Measurements from ENCODE around the gene PLCB1. TPM values are rescaled to one million over a fixed set of nuclear protein-coding genes. Genes with fewer than 3 reads are reported as not detected.

PLCB1 gene
- total RNA-seq, 1 experiment from 2014 or later = 11.3 TPM

DNA sequence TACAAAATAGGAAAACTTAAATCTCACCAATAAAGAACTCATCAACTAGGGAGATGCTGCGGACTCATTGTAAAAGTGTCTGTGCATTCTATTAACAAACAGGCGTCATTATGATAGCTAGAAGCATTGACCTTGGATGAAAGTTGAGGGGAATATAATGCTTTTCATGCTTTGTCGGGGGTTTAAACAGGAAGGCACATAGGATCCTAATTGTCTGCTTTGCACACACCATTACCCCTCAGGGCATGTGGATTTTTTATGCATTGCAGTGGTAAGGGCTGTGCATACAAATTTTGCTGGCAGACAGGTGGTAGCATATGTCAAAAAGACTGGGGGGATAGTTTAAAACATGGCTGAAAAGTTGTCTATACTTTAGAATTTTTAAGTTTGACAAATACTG is 488.9 kb downstream of the PLCB1 start (continued):
- TF ChIP-seq, protein P1, sequence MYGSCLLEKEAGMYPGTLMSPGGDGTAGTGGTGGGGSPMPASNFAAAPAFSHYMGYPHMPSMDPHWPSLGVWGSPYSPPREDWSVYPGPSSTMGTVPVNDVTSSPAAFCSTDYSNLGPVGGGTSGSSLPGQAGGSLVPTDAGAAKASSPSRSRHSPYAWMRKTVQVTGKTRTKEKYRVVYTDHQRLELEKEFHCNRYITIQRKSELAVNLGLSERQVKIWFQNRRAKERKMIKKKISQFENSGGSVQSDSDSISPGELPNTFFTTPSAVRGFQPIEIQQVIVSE (CRISPR knock-in tag; IDR thresholded peaks at IDR 0.05; ENCODE audit: borderline replicate concordance) = no peak
- TF ChIP-seq, protein P2, sequence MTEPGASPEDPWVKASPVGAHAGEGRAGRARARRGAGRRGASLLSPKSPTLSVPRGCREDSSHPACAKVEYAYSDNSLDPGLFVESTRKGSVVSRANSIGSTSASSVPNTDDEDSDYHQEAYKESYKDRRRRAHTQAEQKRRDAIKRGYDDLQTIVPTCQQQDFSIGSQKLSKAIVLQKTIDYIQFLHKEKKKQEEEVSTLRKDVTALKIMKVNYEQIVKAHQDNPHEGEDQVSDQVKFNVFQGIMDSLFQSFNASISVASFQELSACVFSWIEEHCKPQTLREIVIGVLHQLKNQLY (CRISPR knock-in tag; IDR thresholded peaks at IDR 0.05) = no peak
- no peak for TF ChIP-seq ZNF317 (CRISPR knock-in tag; IDR thresholded peaks at IDR 0.05; ENCODE audit: borderline replicate concordance, low read depth)

DNA sequence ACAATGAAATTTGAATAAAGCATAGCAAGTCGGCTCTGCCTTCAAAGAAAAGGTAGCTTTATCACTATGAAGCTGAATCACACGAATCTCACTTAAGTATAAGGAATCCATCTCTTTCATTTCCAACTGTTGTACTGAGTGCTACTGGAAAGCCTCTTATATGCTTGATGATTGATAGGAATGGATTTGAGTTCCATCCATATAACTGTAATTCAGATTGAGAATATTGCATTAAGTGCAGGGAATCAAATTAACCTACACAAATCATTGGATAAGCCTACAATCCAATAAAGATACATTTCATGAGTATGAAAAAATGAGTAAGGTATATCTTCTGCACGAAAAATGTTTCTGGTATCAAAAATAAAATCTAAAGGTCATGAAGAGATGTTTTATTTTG is 492.0 kb downstream of the PLCB1 start:
- H3K27me3 Mint-ChIP-seq (ENCODE audit: low read depth) = no peaks in the 10 kb centered on the region
- peaks cover 8% of the 10 kb centered on the region for H3K4me1 Mint-ChIP-seq
- TF ChIP-seq ELF4 (CRISPR knock-in tag; IDR thresholded peaks at IDR 0.05; ENCODE audit: low read depth) (no peak), CBFB (CRISPR knock-in tag; IDR thresholded peaks at IDR 0.05; ENCODE audit: low read depth) (no peak), EMX1 (CRISPR knock-in tag; IDR thresholded peaks at IDR 0.05) (no peak), NFYB (CRISPR knock-in tag; conservative IDR thresholded peaks at IDR 0.05; ENCODE audit: low read depth) (no peak), TCF7 (CRISPR knock-in tag; IDR thresholded peaks at IDR 0.05; ENCODE audit: low read depth) (no peak), ZNF138 (CRISPR knock-in tag; conservative IDR thresholded peaks at IDR 0.05) (no peak)
- TF ChIP-seq, protein P3, sequence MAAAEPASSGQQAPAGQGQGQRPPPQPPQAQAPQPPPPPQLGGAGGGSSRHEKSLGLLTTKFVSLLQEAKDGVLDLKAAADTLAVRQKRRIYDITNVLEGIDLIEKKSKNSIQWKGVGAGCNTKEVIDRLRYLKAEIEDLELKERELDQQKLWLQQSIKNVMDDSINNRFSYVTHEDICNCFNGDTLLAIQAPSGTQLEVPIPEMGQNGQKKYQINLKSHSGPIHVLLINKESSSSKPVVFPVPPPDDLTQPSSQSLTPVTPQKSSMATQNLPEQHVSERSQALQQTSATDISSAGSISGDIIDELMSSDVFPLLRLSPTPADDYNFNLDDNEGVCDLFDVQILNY (CRISPR knock-in tag; IDR thresholded peaks at IDR 0.05) = no peak
- H3K4me3 Mint-ChIP-seq = no peak overlapping the region
- POLR2A ChIA-PET = no interaction called here
- ATAC-seq (no peak), DNase-seq (ENCODE audit: low spot score) (no peak)
- H3K9me3 Mint-ChIP-seq = no peaks in the 10 kb centered on the region
- no peak overlapping the region for H3K27ac Mint-ChIP-seq
- CTCF ChIA-PET = no interaction called here
- no peaks in the 10 kb centered on the region for H3K36me3 Mint-ChIP-seq

DNA sequence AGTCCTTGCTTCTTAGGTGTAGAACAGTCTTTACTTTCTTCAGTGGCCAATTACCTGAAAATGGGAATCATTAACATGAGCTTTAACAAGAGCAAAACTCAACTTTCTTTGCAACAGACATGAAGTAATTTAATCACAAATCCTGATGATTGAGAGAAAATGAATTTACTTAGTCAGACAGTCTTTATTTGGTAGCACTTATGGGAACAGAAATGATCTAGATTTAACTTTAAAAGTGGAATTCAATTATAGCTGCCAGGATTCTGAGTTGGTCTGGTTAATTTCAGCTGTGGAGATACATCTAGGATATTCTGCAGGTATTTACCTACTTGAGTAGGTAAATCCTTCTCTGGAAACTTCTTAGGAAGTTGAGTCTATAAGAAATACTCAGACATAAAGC is 492.6 kb downstream of the PLCB1 start:
- no peak for ATAC-seq
- ChIA-PET CTCF (no interaction called here), POLR2A (no interaction called here)
- H3K4me1 Mint-ChIP-seq = peaks cover 8% of the 10 kb centered on the region
- no peak overlapping the region for H3K27ac Mint-ChIP-seq
- H3K4me3 Mint-ChIP-seq = no peak overlapping the region
- no peaks in the 10 kb centered on the region for H3K36me3 Mint-ChIP-seq
- DNase-seq (ENCODE audit: low spot score) = no peak
- no peaks in the 10 kb centered on the region for H3K27me3 Mint-ChIP-seq (ENCODE audit: low read depth)
- TF ChIP-seq NR2C2 (CRISPR knock-in tag; IDR thresholded peaks at IDR 0.05) = no peak
- no peak for TF ChIP-seq ATF1 (CRISPR knock-in tag; IDR thresholded peaks at IDR 0.05)
- TF ChIP-seq, protein P4, sequence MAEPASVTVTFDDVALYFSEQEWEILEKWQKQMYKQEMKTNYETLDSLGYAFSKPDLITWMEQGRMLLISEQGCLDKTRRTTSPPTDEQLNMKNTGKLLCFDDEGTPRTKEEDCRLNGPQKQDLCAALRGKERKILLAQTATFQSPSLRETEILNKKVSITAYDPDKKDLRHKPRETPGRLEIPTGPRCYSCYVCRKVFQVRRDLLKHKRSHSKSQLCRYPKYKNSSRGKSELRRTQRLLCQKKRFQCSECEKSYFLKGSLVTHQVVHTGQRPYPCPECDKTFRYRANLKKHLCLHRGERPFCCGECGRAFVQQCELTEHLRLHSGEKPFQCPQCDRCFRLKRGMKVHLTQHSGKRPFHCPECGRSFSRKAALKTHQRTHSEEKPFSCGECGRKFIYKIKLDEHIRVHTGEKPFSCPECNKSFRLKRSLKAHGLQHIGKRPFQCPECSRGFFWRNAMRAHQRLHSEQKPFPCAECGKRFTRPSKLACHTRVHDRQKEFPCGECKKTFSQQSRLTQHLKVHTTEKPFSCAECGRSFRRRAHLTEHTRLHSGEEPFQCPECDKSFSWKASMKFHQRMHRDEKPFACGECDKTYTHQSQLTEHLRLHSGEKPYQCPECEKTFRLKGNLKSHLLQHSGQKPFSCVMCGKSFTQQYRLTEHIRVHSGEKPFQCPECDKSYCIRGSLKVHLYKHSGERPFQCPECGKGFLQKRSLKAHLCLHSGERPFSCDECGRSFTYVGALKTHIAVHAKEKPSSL (CRISPR knock-in tag; conservative IDR thresholded peaks at IDR 0.05) = no peak
- no peak for TF ChIP-seq GABPB1 (CRISPR knock-in tag; IDR thresholded peaks at IDR 0.05)
- TF ChIP-seq RORB (CRISPR knock-in tag; IDR thresholded peaks at IDR 0.05) = no peak
- TF ChIP-seq RELA (CRISPR knock-in tag; IDR thresholded peaks at IDR 0.05; ENCODE audit: borderline replicate concordance) = no peak
- TF ChIP-seq, protein P5, sequence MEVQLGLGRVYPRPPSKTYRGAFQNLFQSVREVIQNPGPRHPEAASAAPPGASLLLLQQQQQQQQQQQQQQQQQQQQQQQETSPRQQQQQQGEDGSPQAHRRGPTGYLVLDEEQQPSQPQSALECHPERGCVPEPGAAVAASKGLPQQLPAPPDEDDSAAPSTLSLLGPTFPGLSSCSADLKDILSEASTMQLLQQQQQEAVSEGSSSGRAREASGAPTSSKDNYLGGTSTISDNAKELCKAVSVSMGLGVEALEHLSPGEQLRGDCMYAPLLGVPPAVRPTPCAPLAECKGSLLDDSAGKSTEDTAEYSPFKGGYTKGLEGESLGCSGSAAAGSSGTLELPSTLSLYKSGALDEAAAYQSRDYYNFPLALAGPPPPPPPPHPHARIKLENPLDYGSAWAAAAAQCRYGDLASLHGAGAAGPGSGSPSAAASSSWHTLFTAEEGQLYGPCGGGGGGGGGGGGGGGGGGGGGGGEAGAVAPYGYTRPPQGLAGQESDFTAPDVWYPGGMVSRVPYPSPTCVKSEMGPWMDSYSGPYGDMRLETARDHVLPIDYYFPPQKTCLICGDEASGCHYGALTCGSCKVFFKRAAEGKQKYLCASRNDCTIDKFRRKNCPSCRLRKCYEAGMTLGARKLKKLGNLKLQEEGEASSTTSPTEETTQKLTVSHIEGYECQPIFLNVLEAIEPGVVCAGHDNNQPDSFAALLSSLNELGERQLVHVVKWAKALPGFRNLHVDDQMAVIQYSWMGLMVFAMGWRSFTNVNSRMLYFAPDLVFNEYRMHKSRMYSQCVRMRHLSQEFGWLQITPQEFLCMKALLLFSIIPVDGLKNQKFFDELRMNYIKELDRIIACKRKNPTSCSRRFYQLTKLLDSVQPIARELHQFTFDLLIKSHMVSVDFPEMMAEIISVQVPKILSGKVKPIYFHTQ (CRISPR knock-in tag; IDR thresholded peaks at IDR 0.05) = no peak
- no peak for TF ChIP-seq FOXK1 (CRISPR knock-in tag; IDR thresholded peaks at IDR 0.05)
- TF ChIP-seq, protein P6, sequence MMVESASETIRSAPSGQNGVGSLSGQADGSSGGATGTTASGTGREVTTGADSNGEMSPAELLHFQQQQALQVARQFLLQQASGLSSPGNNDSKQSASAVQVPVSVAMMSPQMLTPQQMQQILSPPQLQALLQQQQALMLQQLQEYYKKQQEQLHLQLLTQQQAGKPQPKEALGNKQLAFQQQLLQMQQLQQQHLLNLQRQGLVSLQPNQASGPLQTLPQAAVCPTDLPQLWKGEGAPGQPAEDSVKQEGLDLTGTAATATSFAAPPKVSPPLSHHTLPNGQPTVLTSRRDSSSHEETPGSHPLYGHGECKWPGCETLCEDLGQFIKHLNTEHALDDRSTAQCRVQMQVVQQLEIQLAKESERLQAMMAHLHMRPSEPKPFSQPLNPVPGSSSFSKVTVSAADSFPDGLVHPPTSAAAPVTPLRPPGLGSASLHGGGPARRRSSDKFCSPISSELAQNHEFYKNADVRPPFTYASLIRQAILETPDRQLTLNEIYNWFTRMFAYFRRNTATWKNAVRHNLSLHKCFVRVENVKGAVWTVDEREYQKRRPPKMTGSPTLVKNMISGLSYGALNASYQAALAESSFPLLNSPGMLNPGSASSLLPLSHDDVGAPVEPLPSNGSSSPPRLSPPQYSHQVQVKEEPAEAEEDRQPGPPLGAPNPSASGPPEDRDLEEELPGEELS (CRISPR knock-in tag; IDR thresholded peaks at IDR 0.05) = no peak
- no peak for TF ChIP-seq ZNF219 (CRISPR knock-in tag; IDR thresholded peaks at IDR 0.05; ENCODE audit: borderline replicate concordance)
- TF ChIP-seq ZNF317 (CRISPR knock-in tag; IDR thresholded peaks at IDR 0.05; ENCODE audit: borderline replicate concordance, low read depth) = no peak
- TF ChIP-seq, protein P7, sequence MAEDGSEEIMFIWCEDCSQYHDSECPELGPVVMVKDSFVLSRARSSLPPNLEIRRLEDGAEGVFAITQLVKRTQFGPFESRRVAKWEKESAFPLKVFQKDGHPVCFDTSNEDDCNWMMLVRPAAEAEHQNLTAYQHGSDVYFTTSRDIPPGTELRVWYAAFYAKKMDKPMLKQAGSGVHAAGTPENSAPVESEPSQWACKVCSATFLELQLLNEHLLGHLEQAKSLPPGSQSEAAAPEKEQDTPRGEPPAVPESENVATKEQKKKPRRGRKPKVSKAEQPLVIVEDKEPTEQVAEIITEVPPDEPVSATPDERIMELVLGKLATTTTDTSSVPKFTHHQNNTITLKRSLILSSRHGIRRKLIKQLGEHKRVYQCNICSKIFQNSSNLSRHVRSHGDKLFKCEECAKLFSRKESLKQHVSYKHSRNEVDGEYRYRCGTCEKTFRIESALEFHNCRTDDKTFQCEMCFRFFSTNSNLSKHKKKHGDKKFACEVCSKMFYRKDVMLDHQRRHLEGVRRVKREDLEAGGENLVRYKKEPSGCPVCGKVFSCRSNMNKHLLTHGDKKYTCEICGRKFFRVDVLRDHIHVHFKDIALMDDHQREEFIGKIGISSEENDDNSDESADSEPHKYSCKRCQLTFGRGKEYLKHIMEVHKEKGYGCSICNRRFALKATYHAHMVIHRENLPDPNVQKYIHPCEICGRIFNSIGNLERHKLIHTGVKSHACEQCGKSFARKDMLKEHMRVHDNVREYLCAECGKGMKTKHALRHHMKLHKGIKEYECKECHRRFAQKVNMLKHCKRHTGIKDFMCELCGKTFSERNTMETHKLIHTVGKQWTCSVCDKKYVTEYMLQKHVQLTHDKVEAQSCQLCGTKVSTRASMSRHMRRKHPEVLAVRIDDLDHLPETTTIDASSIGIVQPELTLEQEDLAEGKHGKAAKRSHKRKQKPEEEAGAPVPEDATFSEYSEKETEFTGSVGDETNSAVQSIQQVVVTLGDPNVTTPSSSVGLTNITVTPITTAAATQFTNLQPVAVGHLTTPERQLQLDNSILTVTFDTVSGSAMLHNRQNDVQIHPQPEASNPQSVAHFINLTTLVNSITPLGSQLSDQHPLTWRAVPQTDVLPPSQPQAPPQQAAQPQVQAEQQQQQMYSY (CRISPR knock-in tag; IDR thresholded peaks at IDR 0.05) = no peak
- no peaks in the 10 kb centered on the region for H3K9me3 Mint-ChIP-seq

Measured in WTC11 (cell line).